Stimulated activated CD8-positive, alpha-beta memory T cell treated with anti-CD3 and anti-CD28 coated beads, Interleukin-15, amount 100 ng/mL, for 48 hours (primary cell): Measurements from ENCODE around the gene CAMTA1.

Experiments used
- DNase-seq, 2 donors: peaks; one replicate each; pipeline ENCODE4 v3.0.0-alpha.2; 2020; ENCODE audit warnings: low read depth in 2 of 2

The CAMTA1 gene

GRCh38 chr1:7510389-7510931 is 725.2 kb downstream of the CAMTA1 start:
- DNase-seq, result no peak

GRCh38 chr1:7511381-7511780 is 726.1 kb downstream of the CAMTA1 start:
- DNase-seq, result no peak

GRCh38 chr1:7513081-7513480 is 727.8 kb downstream of the CAMTA1 start:
- DNase-seq, result no peak

- DNase-seq, result no peak
Observed at GRCh38 chr1:7515175-7515574, 729.9 kb downstream of the CAMTA1 start.

- no peak for DNase-seq
Observed at GRCh38 chr1:7515904-7516303, 730.6 kb downstream of the CAMTA1 start.

- DNase-seq, result no peak
Observed at GRCh38 chr1:7516341-7516740, 731.1 kb downstream of the CAMTA1 start.

- no peak for DNase-seq
Observed at GRCh38 chr1:7516929-7517328, 731.7 kb downstream of the CAMTA1 start.

- DNase-seq, result no peak
Observed at GRCh38 chr1:7517611-7518330, 732.5 kb downstream of the CAMTA1 start.

- no peak for DNase-seq
Observed at GRCh38 chr1:7518411-7518810, 733.2 kb downstream of the CAMTA1 start.

- DNase-seq, result no peak
Observed at GRCh38 chr1:7519181-7519860, 734.1 kb downstream of the CAMTA1 start.

- no peak for DNase-seq
Observed at GRCh38 chr1:7519861-7520395, 734.7 kb downstream of the CAMTA1 start.

- no peak for DNase-seq
Observed at GRCh38 chr1:7520496-7520895, 735.2 kb downstream of the CAMTA1 start.

- DNase-seq, result no peak
Observed at GRCh38 chr1:7524341-7525337, 739.4 kb downstream of the CAMTA1 start.

- no peak for DNase-seq
Observed at GRCh38 chr1:7525338-7526063, 740.2 kb downstream of the CAMTA1 start.

- DNase-seq, result no peak
Observed at GRCh38 chr1:7526196-7526866, 741.1 kb downstream of the CAMTA1 start.

GRCh38 chr1:7526867-7527732 is 741.8 kb downstream of the CAMTA1 start:
- DNase-seq, result peak in 1 of 2 donors; percentile 12

- DNase-seq, result no peak
Observed at GRCh38 chr1:7527733-7528045, 742.4 kb downstream of the CAMTA1 start.

- no peak for DNase-seq
Observed at GRCh38 chr1:7528386-7529198, 743.3 kb downstream of the CAMTA1 start.

- no peak for DNase-seq
Observed at GRCh38 chr1:7529917-7530316, 744.7 kb downstream of the CAMTA1 start.
